ENCODE results near the gene HMGCLL1.

Gene HMGCLL1

GRCh38 chr6:55566036-55566710 lies 12.8 kb downstream of the HMGCLL1 start:
- no peak for DNase-seq (ENCODE audit: low read depth in 1 of 2, low spot score in 1 of 2)
- no peak for TF ChIP-seq JUND (IDR thresholded peaks at IDR 0.05; ENCODE audit: low read depth)
- in situ Hi-C loops (cut with HindIII; ENCODE audit: low pct_unique_long_range_greater_than_20kb, low sequenced_read_pairs), result no loop called here

GRCh38 chr6:55562318-55562717 lies 16.7 kb downstream of the HMGCLL1 start:
- no peak for DNase-seq (ENCODE audit: low read depth in 1 of 2, low spot score in 1 of 2)
- no peak for TF ChIP-seq JUND (IDR thresholded peaks at IDR 0.05; ENCODE audit: low read depth)
- in situ Hi-C loops (cut with HindIII; ENCODE audit: low pct_unique_long_range_greater_than_20kb, low sequenced_read_pairs), result no loop called here

GRCh38 chr6:55560290-55560885 lies 18.6 kb downstream of the HMGCLL1 start:
- in situ Hi-C loops (cut with HindIII; ENCODE audit: low pct_unique_long_range_greater_than_20kb, low sequenced_read_pairs), result no loop called here
- no peak for DNase-seq (ENCODE audit: low read depth in 1 of 2, low spot score in 1 of 2)
- TF ChIP-seq JUND (IDR thresholded peaks at IDR 0.05; ENCODE audit: low read depth), result no peak

- TF ChIP-seq JUND (IDR thresholded peaks at IDR 0.05; ENCODE audit: low read depth), result no peak
- in situ Hi-C loops (cut with HindIII; ENCODE audit: low pct_unique_long_range_greater_than_20kb, low sequenced_read_pairs), result no loop called here
- no peak for DNase-seq (ENCODE audit: low read depth in 1 of 2, low spot score in 1 of 2)
These were observed 21.8 kb downstream of the HMGCLL1 start for GRCh38 chr6:55557146-55557545.

GRCh38 chr6:55545791-55546190 lies 33.2 kb downstream of the HMGCLL1 start:
- TF ChIP-seq JUND (IDR thresholded peaks at IDR 0.05; ENCODE audit: low read depth), result no peak
- DNase-seq (ENCODE audit: low read depth in 1 of 2, low spot score in 1 of 2), result peak in 1 of 2 experiments; percentile 19
- in situ Hi-C loops (cut with HindIII; ENCODE audit: low pct_unique_long_range_greater_than_20kb, low sequenced_read_pairs), result no loop called here

- in situ Hi-C loops (cut with HindIII; ENCODE audit: low pct_unique_long_range_greater_than_20kb, low sequenced_read_pairs), result no loop called here
- no peak for TF ChIP-seq JUND (IDR thresholded peaks at IDR 0.05; ENCODE audit: low read depth)
- peak in 1 of 2 experiments; percentile 50 for DNase-seq (ENCODE audit: low read depth in 1 of 2, low spot score in 1 of 2)
These were observed 35.2 kb downstream of the HMGCLL1 start for GRCh38 chr6:55543633-55544309.

- DNase-seq (ENCODE audit: low read depth in 1 of 2, low spot score in 1 of 2), result no peak
- no peak for TF ChIP-seq JUND (IDR thresholded peaks at IDR 0.05; ENCODE audit: low read depth)
- in situ Hi-C loops (cut with HindIII; ENCODE audit: low pct_unique_long_range_greater_than_20kb, low sequenced_read_pairs), result no loop called here
These were observed 38.0 kb downstream of the HMGCLL1 start for GRCh38 chr6:55541024-55541423.

- no peak for DNase-seq (ENCODE audit: low read depth in 1 of 2, low spot score in 1 of 2)
- no peak for TF ChIP-seq JUND (IDR thresholded peaks at IDR 0.05; ENCODE audit: low read depth)
- in situ Hi-C loops (cut with HindIII; ENCODE audit: low pct_unique_long_range_greater_than_20kb, low sequenced_read_pairs), result no loop called here
These were observed 42.5 kb downstream of the HMGCLL1 start for GRCh38 chr6:55536391-55536956.

GRCh38 chr6:55531496-55531895 lies 47.5 kb downstream of the HMGCLL1 start:
- no peak for DNase-seq (ENCODE audit: low read depth in 1 of 2, low spot score in 1 of 2)
- no peak for TF ChIP-seq JUND (IDR thresholded peaks at IDR 0.05; ENCODE audit: low read depth)
- in situ Hi-C loops (cut with HindIII; ENCODE audit: low pct_unique_long_range_greater_than_20kb, low sequenced_read_pairs), result no loop called here

GRCh38 chr6:55530931-55531330 lies 48.1 kb downstream of the HMGCLL1 start:
- in situ Hi-C loops (cut with HindIII; ENCODE audit: low pct_unique_long_range_greater_than_20kb, low sequenced_read_pairs), result no loop called here
- no peak for TF ChIP-seq JUND (IDR thresholded peaks at IDR 0.05; ENCODE audit: low read depth)
- DNase-seq (ENCODE audit: low read depth in 1 of 2, low spot score in 1 of 2), result no peak

GRCh38 chr6:55528624-55529023 lies 50.4 kb downstream of the HMGCLL1 start:
- peak; percentile 11 to 58 for DNase-seq (ENCODE audit: low read depth in 1 of 2, low spot score in 1 of 2)
- in situ Hi-C loops (cut with HindIII; ENCODE audit: low pct_unique_long_range_greater_than_20kb, low sequenced_read_pairs), result no loop called here
- no peak for TF ChIP-seq JUND (IDR thresholded peaks at IDR 0.05; ENCODE audit: low read depth)

- no peak for DNase-seq (ENCODE audit: low read depth in 1 of 2, low spot score in 1 of 2)
- no peak for TF ChIP-seq JUND (IDR thresholded peaks at IDR 0.05; ENCODE audit: low read depth)
- in situ Hi-C loops (cut with HindIII; ENCODE audit: low pct_unique_long_range_greater_than_20kb, low sequenced_read_pairs), result no loop called here
These were observed 54.6 kb downstream of the HMGCLL1 start for GRCh38 chr6:55524441-55524840.

- no peak for DNase-seq (ENCODE audit: low read depth in 1 of 2, low spot score in 1 of 2)
- TF ChIP-seq JUND (IDR thresholded peaks at IDR 0.05; ENCODE audit: low read depth), result no peak
- in situ Hi-C loops (cut with HindIII; ENCODE audit: low pct_unique_long_range_greater_than_20kb, low sequenced_read_pairs), result no loop called here
These were observed 60.4 kb downstream of the HMGCLL1 start for GRCh38 chr6:55518529-55519060.
